NCI-H2171 treated with DMSO at 0.1 percent for 48 hours (cell line): ENCODE measurements around the gene ZDHHC1.
"Not testable (repeated sequence)": the region's sequence is repeated elsewhere in the genome, so short reads cannot be mapped to it uniquely, and the experiment has no call there.

Source experiments
- DNase-seq: peaks from one replicate; lab custom pipeline; 2025; lab: John Stamatoyannopoulos, UW

The ZDHHC1 gene

GRCh38 chr16:67394155-67395104 is 21.8 kb downstream of the ZDHHC1 start:
- DNase-seq = no peak

- DNase-seq = no peak
Observed at GRCh38 chr16:67393788-67394154, 22.5 kb downstream of the ZDHHC1 start.

GRCh38 chr16:67393111-67393787 is 23.0 kb downstream of the ZDHHC1 start, which contains the start of gene TPPP3:
TSS of gene TPPP3 (minus strand) at chr16:67393498. CDS start at chr16:67391111, 2,387 bp downstream.
- peak; percentile 68 for DNase-seq

- DNase-seq = no peak
Observed at GRCh38 chr16:67392301-67393059, 23.8 kb downstream of the ZDHHC1 start.

DNA sequence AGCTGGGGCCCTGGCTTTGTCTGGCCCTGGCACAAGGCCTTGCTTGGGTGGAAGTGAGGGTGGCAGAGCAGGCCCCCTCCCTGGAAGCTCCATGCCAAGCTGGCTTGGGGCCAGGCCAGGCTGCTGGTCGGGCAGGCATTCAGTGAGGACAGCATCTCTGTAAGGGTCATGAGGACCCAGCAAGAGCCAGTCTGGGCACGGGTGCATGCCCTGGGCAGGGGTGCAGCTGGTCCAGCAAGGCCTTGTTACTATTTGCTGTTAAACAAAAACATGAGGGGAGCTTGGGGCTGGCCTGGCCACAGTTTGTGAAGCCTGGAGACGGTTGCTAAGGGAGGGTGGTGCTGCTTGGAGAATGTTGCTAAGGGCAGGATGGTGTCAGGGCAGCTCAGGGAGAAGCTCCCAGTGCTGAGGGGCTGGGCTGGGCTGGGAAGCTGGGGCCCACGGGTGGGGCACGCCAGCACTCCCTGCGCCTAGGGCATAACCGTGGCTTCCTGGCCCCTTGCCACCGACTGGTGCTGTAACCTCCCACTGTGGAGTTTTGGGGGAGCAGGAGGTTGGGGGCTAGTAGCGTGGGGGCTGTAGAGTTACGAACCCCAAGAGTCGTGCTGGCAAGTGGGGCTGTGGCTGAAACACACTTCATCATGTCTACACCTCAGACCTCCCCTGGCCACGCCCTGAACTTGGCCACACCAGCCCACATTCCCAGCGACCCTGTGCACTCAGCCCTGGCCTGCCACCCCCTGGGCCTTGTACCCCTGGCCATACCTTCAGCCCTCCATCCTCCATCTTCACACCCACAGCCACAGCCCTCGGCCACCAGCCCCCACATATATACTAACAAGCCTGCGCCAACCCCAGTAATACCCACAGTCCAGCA is 24.6 kb downstream of the ZDHHC1 start:
- peak; percentile 16 for DNase-seq

GRCh38 chr16:67390816-67391423 is 25.4 kb downstream of the ZDHHC1 start:
- DNase-seq = no peak

- DNase-seq = no peak
Observed at GRCh38 chr16:67389911-67390815, 26.1 kb downstream of the ZDHHC1 start.

GRCh38 chr16:67388591-67388990 is 27.7 kb downstream of the ZDHHC1 start:
- DNase-seq = peak; percentile 66

- no peak for DNase-seq
Observed at GRCh38 chr16:67388191-67388590, 28.1 kb downstream of the ZDHHC1 start.

- DNase-seq = no peak
Observed at GRCh38 chr16:67387479-67388079, 28.7 kb downstream of the ZDHHC1 start.

DNA sequence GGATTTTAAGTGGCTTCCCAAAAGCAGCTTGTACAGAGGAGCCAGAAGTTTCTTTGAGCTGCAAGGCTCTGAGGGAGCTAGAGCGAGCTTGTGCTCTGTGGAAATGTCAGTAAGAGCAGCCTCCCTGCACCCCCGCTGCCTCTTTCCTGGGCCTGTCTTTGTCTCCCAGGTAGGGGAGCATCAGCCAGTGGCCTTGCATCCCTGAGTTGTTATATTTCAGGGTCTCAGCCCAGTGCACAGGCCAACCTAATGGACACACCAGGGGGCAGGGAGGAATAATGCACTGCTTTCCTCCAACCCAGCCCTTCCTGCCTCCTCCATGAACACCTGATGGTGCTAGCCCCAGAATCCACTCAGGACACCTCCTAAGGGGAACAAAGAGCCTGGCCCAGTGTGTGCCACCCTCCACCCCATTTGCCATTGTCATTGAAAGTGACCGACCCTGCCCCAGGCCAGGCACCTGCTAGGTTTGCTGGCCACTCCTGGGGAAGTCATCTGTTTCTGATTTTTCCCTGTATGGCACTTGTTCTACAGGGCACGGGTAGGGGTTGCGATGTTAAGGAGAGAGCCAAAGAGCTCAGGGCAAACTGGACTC is 29.3 kb downstream of the ZDHHC1 start:
- no peak for DNase-seq

GRCh38 chr16:67384778-67385510 is 31.3 kb downstream of the ZDHHC1 start:
- DNase-seq = peak; percentile 55

- DNase-seq = no peak
Observed at GRCh38 chr16:67383284-67383683, 33.0 kb downstream of the ZDHHC1 start.

DNA sequence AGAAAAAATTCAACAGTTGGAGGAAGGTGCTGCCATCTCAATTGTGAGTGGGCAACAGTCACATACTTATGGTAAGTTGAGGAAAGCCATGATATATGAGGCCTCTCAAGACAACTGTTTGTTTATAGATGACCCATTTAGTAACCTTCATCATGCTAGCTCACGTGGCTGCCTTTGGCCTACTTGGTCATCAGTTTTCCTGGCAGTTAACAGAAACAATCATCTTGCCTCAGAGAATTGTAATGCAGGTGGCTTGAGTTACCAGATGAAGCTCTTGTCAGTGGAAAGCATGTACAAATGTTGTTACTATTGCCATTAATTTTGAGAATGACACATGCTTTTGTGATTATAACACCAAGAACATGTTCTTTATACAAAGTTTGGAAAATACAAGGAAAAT is 37.6 kb downstream of the ZDHHC1 start:
- DNase-seq = no peak

- DNase-seq = not testable (repeated sequence)
Observed at GRCh38 chr16:67376012-67376411, 40.3 kb downstream of the ZDHHC1 start.

DNA sequence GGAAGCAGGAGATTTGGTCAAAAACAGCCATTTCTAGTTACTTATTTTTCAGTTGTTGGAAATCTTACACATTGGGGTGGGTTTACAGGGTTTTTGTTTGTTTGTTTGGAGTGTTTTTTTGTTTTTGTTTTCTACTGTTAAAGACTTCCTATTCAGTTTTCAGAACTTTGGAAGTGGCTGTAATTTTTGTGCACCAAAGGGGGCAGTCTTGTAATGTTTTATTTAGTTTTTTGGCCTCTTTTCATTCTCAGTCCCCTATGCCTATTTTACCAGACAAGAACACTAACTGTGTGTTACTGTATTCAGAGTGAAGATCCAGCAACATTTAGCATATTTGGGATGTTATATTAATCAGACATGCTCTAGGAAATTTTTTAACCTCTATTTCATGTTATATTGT is 43.6 kb downstream of the ZDHHC1 start:
- peak; percentile 42 for DNase-seq

DNA sequence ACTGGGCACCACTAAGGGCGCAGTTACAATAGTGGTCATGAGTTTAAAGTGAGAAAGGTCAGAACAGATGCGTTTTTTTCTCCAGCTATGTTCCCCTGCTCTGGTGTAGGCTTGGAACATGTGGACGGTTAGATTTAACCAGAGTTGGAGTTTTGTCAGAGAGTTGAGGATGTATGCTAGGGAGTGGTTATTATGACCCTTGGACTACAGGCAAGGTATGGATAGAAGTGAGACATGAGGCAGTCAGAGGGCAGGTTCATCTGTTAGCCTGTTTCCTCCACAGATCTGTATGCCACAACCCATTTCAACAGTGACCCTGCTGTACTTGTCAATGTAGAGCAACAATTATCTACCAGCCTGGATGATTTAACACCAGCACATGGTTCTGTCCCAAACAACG is 45.6 kb downstream of the ZDHHC1 start:
- no peak for DNase-seq

GRCh38 chr16:67364600-67365235 is 51.6 kb downstream of the ZDHHC1 start:
- DNase-seq = no peak
